ENCODE measurements around the gene CRTC3.

CRTC3 gene

DNA sequence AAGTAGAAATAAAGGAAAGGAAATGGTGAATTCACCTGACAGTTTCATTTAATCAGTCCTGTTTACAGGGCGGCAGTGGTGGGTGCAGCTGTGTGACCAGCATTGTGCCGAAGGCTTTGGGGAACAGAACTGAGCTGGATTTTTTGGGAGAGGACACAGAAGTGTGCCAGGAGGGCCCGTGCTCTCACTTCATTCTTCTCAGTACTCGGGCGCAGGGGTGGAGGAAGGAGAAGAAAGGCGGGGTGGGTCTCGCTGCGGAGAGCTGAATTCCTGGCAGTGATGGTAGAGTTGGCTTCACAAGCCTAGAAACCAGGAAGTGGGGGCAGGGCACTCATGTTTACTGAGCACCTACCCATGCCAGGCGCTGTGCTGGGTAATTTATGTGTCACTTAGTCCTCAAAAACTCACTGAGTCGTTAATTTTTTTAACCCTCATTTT is 64.6 kb downstream of the CRTC3 start:
- peak; percentile 27 for DNase-seq (ENCODE audit: low spot score)

DNA sequence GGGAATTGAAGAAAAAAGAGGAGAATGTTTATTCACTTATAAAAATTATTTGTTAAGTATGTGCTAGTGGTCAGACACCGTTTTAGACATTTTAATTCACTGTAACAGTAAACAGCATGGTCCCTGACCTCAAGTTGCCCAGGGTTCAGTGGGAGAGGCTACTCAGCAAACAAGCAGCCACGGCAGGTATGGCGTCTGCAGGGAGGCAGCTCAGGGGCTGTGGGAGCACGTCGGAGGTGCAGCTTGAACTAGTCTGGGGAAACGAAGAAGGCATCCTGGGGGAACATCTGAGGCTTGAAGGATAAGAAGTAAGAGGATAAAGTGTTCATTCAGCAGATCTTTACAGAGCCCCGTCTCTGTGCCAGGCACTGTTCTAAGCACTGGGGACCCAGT is 66.0 kb downstream of the CRTC3 start:
- no peak for DNase-seq (ENCODE audit: low spot score)

DNA sequence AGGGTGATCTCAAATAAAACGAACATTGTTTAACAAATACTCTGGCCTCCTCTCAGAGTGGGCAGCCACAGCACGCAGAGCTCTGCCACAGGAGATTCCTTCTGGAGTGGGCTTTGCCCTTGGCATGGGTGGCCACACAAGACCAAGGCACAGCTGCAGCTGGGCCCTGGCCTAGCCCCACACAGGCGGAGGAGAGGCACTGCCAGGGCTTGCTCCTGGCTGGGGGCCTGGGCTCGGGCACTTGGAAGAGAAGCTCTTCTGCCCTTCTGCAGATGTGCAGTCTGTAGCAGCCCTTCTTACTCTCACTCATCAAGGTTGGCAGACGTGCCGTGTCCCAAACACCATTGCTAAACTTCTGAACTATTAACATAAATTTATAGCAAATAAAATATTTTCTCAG is 67.2 kb downstream of the CRTC3 start:
- DNase-seq (ENCODE audit: low spot score): no peak

DNA sequence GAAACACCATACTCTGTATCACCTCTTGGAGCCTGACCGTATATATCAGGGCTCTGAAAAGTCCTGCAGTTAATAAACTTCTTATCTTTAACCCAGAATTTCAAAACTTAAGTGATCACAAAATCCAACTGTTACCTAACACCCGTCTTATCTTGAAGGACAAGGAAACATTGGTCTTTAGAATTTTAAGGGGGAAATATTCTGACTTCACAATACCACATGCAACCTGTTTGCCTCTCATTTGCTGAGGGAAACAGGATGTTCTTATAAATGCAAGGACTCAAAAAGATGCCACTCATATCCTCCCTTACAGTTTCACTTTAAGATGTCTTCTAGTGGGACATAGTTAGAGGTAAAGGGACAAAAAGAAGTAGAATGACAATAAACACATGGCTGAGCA is 67.9 kb downstream of the CRTC3 start:
- no peak for DNase-seq (ENCODE audit: low spot score)

DNA sequence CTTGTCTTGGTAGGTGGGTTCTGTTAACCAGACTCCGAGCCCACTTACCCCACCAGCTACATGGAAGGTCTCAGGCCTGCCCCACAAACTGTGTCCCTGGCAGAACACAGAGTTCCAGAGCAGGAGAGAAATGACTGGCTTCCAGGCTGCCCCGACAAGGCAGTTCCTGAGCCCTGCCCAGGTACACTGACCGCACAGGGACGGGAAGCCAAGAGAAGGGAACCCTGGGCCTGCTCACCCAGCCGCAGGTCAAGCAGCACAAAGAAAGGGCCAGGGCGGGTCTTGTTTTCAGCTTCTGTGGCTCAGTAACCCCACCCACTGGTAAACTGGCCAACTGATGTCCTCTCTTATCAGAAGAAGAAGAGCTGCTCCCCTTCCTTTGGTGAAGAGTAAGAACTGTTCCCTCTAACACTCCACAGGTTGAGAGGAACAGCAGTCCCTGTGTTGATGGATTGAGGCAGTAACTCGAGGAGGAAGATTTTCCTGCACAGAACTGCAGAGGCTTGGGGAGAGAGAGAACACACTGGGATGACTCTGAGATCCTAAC is 68.4 kb downstream of the CRTC3 start:
- DNase-seq (ENCODE audit: low spot score): no peak

DNA sequence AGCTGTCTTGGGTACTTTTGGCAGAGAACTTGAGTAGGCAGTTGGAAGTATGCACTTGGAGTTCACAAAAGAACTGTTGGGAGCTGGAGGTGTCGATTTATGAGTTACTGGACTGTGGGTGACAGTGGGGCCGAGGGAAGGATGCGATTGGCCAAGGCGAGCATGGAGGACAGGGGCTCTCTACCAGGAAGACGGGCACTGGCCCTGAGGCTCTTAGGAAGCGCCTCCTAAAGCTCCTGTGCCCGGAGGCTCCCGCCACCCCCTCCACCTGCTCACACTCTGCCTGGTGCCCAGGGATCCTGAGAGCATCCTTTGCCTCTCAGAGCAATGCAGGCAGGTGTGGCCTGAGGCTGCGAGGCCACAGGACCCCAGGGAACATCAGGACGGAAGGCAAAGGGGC is 69.0 kb downstream of the CRTC3 start:
- DNase-seq (ENCODE audit: low spot score): no peak

DNA sequence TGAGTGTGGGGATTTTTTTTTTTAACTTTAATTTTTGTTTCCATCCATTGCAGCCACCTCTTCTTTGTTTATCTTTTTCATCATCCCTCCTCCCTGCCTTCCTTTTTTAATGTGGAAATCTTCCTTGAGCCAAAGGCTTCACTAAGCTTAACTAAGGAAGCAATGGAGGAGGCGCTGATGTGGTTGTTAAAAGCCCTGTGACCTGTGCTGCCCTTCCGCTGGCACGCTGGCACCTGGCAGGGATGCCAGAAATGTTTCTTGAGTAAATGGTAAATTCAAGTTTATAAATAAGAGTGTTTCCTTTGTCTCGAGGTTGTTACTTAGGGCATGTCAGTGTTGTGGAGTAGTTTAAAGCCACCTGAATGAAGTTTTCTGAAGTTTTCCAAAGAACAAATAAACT is 69.4 kb downstream of the CRTC3 start:
- DNase-seq (ENCODE audit: low spot score): no peak

DNA sequence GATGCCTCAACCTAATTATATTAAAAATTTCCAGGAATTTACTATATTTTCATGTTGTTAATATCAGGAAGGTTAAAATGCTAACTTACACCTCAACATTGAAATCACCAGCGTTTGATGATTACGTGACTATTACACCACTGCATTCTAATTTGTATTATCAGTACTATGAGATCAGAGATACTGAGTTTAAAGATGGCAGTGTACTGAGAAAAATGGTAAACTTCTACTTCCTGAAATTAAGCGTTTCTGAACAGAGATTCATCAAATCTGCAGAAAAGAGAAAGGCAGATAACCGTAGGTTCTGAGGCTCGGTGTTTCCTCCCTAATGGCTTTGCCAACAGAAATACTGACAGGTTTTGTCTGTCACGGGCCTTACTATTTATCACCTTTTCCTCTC is 69.9 kb downstream of the CRTC3 start:
- no peak for DNase-seq (ENCODE audit: low spot score)

DNA sequence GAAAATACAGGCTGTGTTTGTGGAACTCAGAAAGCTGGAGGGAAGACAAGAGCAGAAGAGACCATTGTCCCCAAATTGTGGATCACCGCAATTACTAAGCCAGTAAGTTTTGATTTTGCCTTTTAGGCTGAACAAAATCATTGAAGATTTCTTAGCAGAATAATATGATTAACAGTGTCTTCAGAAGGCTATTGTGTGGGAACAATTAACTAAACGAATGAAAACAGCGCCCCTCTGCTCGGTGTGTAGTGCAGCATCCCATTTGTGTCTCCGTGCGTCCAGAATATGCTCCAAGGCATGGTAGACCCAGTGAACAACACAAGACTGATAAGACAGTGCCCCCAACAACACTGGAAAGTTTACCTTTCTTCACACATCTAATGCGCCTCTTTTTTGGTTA is 71.2 kb downstream of the CRTC3 start:
- DNase-seq (ENCODE audit: low spot score): no peak

DNA sequence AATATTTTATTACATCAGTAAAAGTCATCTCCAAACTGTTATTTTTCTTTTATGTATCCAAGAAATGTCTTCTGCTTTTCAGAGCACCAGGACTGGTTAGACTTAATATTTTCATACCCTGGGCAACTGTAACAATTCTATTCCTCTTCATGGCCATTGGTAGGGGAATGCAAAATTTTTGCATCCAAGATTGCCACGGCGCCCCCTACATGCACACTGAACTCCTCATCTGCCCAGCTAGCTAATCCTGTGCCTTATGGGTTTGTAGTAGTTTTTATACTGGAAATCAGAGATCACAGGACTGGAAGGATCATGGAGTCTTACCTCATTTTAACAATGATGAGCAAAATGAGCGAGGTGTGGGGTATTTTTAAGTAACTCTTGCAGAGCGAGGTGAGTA is 74.2 kb downstream of the CRTC3 start:
- peak; percentile 25 for DNase-seq (ENCODE audit: low spot score)

DNA sequence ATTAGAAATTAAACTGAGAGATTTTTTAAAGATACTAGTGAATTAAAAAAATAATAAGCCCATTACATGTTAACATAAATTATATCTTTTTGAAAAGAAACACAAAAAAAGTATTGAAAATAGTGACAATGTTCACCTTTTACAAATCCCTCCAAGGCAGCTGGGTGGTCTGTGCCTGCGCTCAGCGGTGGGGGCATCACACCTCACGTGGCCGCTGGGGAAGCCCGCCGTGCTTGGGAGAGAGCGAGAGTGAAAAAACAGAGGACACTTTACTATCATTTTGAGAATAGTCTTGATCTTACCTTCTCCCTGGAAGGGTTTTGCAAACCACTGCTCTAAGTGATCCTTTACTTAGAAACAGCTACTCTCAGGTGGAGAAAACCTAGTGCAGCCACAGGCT is 76.9 kb downstream of the CRTC3 start:
- DNase-seq (ENCODE audit: low spot score): no peak

DNA sequence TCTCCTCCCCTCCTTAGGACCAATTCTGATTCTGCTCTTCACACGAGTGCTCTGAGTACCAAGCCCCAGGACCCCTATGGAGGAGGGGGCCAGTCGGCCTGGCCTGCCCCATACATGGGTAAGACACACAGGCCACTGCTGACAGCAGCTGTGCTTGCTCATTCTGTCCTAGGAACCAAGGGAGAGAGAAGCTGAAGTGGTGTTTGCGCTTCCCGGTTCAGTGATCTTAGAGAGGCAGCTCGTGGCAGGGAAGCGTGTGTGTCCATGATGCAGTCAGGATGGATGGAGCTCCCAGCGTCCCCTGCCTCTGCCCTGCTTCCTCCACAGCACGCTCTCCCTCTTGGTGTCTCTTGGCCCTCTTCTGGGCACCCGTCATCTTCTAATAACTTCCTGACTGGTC is 77.6 kb downstream of the CRTC3 start:
- DNase-seq (ENCODE audit: low spot score): no peak

DNA sequence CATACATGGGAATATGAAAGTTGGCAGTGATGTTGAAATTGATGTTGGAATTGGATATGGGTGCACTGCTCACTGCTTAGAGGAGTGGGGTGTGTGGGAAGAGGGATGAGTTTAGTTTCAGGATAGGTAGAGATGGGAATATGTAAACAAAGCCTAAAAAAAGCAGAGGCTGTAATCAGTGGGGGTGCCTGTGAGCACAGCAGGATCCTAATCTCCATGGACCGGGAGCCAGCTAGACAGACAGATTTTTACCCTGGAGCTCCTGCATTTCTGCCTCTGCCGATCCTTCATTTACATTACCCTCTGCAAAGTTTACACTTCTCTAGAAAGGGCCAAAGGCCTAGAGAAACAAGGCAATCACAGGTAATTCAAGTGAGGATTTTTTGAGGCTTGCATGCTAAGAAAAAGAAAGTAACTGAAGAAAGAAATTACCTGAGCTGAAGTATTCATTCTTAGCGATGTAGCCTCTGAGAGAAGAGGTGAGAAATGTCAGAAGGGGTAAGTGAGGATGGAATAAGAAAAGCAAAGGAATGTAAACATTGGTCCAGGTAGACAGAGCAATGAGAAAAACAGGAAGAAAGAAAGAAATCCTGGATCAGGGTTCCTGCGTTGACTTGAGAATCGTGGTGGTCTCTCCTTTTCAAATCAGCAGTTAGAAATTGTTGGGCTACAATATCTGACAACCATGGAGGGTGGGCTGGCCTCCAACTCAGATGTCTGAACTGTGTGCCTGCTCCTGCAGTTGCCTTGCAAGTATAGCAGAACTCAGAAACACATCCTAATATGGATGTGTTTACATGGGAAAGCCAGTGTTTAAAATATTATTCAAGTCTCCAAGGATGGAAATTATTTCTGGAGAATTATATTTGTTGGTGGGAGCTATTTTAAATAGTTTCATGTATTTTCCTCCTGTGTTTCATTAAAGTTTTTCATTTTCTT is 79.8 kb downstream of the CRTC3 start:
- DNase-seq (ENCODE audit: low spot score): no peak

DNA sequence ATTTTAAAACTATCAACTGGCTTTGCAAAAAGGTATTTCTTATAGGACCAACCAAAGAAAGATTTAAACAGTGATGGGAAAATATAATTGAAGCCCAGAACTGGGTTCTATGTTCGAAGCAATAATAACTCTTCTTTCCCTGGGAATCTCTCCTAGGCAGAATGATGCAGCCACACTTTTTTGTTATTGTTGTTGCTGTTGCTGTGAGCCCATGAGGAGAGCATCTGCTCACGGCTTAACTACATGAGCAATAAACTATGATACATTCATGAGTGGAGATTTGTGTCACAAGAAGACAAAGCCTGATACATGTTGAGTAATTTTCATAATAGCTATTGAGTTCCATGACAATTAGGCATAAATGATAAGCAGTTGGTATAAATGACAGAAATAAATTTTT is 80.5 kb downstream of the CRTC3 start:
- peak; percentile 76 for DNase-seq (ENCODE audit: low spot score)

DNA sequence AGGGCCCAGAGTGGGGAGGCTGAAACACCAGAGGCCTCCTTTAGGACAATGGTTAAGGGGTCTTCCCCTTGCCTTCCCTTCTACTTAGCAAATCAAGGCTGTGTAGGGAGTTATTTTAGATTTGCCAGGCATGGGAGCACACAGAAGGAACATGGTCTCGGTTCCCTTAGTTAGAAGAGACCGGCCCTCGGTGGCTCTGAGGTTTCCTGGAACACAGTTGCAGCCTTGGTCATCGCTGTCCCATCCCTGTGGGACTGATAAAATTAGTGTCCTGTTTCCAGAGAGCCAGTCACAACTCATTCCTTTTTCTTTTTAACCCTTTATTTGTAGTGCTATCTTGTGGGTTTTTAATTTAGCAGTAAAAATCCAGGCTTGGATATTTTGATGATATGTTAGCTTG is 81.4 kb downstream of the CRTC3 start:
- DNase-seq (ENCODE audit: low spot score): no peak

DNA sequence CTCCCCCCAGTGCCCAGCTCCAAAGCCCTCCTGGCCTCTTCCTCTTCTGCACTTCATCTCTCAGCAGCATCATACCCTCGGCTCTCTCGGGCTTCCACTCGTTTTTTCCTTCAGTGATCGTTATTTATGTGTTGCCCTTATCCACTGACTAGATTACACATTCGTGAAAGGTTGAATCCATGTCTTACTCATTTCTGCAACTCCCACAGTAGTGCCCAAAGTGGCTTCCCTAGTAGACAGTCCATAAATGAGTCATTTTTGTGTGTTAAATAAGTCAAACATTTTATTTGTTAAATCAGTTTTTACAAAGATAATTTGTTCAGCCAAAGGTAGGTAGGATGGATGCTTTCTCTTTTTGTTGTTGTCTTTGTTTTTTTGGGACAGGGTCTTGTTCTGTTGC is 87.4 kb downstream of the CRTC3 start:
- DNase-seq (ENCODE audit: low spot score): no peak

DNA sequence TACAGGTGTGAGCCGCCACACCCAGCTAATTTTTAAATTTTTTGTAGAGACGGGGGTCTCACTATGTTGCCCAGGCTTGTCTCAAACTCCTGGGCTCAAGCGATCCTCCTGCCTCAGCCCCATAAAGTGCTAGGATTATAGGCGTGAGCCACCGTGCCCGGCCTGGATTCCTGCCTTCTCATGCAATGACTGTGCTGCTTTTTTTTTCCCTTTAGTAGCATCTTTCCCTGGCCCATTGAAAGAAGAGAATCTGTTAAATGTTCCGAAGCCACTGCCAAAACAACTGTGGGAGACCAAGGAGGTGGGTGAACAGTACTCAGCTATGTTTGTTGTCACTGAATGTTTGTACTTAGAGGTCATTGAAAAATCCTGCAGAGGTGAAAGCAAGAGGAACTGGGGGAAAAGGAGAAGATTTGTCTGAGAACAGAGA is 88.0 kb downstream of the CRTC3 start:
- no peak for DNase-seq (ENCODE audit: low spot score)

DNA sequence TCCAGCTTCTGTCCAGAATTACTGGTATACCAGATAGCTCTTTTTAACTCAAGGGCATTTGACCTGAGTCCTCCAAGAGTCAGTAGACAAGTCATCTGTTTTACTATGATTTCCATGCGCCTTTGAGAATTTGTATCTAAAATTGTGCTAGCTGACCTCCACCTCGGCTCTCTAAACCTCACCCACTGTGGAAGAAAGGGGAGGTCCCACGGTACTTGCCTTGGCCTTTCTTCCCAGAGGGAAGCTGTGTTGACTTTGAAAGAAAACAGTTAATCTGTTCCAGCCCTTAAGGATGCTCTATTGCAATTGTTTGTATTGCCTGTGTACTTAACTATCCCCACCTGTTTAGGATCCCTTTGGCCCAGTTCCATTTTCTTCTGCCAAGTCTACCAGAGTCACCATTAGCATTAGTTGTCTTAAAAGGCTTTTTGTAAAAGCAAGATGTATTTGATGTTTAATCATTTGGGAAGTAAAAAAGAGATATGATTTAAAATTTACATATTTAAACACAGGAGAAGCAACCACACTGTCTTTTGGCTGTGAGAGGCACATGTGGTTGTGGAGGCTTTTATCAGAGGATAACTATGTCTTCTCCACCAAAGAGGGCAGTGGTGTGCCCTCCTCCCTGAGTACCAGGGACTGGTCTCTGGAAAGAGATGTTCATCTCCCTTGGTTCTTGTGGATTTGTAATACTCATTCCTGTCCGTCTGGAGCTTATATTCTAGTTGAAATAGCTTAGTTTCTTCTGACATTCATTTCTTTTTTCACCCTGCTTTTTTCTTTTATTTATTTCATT is 88.8 kb downstream of the CRTC3 start:
- no peak for DNase-seq (ENCODE audit: low spot score)

DNA sequence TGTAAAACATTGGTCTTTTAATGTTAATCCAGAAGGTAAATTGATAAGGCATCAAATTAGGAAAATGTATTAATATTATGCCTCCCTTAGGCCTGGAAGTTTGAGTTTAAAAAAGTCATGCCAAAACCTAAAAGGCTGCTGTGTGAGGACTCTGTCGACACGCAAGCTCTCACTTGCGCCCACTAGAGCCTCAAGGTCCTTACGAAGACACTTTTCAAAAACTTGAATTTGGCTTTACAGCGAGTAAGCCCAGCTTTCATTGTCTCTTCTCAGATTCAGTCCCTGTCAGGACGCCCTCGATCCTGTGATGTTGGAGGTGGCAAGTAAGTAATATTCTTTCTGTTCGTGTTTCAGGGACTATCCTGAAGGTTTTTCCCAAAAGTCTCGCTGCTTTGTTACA is 89.7 kb downstream of the CRTC3 start:
- DNase-seq (ENCODE audit: low spot score): no peak

DNA sequence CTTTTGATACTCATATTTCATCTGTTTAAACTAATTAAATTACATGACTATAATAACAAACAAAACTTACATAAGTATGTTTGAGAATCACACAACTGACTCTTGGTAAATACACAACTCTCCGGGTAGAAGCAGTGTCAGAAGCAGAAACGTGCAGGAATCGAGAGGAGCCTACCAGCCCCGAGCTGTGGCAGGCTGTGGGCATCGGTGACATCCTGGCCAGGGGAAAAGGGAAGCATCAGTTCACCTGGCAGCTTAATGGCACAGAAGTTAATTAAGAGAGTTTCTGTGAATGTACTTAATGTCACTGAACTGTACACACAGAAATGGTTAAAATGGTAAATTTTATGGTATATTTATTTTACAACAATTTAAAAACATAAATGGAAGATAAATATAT is 90.2 kb downstream of the CRTC3 start:
- no peak for DNase-seq (ENCODE audit: low spot score)

DNA sequence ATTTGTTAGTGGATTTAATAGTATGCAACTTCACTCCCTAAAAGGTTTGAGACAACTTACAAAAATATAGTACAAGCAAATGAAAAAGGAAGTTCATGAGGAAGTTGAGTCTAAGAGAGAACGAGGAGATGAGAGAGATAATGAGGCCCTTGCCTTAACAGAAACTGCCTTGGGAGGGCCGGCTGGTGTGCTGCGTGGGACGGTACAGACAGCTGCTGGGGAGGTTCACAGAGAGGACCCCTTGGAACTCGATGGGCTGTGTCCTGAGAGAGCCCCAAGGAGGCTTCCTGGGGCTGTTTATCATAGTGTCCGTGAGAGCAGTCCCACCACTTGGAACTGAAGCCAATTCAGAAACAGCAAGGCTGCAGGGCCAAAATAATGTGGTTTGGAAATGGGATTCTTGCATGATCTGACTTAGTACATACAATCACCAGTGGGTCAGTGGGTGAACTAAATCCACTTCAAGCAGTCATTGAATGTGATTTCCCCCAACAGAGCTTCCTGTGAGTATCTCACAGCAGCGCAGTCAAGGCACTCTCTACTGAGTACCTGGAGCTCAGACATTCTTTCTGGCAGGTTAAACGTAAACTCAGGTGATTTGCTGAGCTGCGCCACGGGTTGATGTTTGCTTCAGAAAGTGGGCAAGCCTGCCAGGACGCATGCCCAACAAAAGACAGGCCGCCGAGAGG is 90.8 kb downstream of the CRTC3 start:
- no peak for DNase-seq (ENCODE audit: low spot score)

DNA sequence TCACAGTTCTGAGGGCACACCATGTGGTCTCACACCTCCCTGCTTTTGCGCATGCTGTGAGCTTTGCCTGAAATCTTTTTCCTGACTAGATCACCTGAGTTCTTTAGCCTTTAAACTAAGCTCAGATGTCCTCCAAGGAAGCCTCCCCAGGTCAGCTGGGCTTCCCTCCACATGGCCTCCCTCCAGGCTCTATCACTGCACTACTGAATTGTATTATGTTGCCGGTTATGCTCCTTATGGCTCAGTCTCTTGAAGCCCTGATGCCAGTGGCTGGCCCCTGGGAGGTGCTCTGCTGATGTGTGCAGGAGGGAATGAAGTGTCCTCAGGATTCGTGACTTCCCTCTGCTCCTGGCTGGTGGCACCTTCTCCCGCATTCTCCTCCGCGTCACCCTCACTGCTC is 94.1 kb downstream of the CRTC3 start:
- no peak for DNase-seq (ENCODE audit: low spot score)
